Measurements from ENCODE around the gene DDX51.

The DDX51 gene

DNA sequence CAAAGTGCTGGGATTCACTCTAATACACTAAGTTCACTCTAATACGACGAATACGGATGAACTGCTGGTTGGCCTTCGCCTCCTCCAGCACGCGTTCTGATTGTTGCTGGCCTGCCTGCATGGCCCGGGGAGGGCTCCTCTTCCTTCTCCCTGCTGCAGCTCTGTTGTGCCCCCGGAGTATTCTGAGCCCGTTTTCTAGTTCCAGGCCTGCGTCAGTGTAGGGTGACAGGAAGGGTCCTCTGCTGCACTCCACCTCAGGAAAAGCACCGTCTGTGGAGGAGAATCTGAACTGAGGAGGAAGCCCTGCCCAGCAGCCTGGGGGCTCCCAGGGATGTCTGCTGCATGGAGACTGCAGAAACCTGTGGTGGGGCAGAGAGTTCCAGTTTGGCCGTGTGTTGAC lies 44.4 kb downstream of the DDX51 start:
- Histone ChIP-seq H3K4me2 (ENCODE audit: low read length) (no peak overlapping the region), H3K27ac (ENCODE audit: low read depth, low read length) (no peak overlapping the region), H2BK5ac (ENCODE audit: low read depth, low read length, poor library complexity) (no peak overlapping the region), H3K4me1 (ENCODE audit: control insufficient read depth in 1 of 2, insufficient read depth in 2 of 2, low read length in 2 of 2) (no peaks in the 10 kb centered on the region), H2AFZ (ENCODE audit: insufficient read depth, low read length, poor library complexity) (no peak overlapping the region), H2BK12ac (ENCODE audit: low read length) (peak overlapping the region; percentile 17), H4K91ac (ENCODE audit: low read depth, low read length) (no peak overlapping the region), H3K27me3 (ENCODE audit: insufficient read depth, low read length) (no peaks in the 10 kb centered on the region), H3K9me3 (ENCODE audit: insufficient read depth, low read depth, low read length) (peaks cover 3% of the 10 kb centered on the region), H3K9ac (ENCODE audit: low read length) (no peak overlapping the region), H4K12ac (ENCODE audit: low read depth, low read length) (peak overlapping the region; percentile 28), H2BK120ac (ENCODE audit: insufficient read depth, low read length, poor library complexity) (no peak overlapping the region), H3K4ac (ENCODE audit: low read depth, low read length) (no peak overlapping the region), H3K4me3 (ENCODE audit: low read depth, low read length) (no peak overlapping the region), H3K14ac (ENCODE audit: low read length) (no peak overlapping the region), H4K8ac (ENCODE audit: low read depth, low read length) (no peak overlapping the region), H3K79me1 (ENCODE audit: low read length) (no peaks in the 10 kb centered on the region), H3K18ac (ENCODE audit: low read length) (no peak overlapping the region), H3K23ac (ENCODE audit: low read length) (no peak overlapping the region), H2AK5ac (ENCODE audit: low read length) (no peak overlapping the region), H3K36me3 (ENCODE audit: control insufficient read depth in 1 of 2, insufficient read depth in 2 of 2, low read length in 2 of 2) (peaks cover 19 to 28% of the 10 kb centered on the region in 2 experiments), H3K79me2 (ENCODE audit: control insufficient read depth, insufficient read depth, low read length, poor library complexity) (no peaks in the 10 kb centered on the region)
- no peak for DNase-seq
- no CpG with 5 or more reads among the region's 12 CpGs for WGBS (ENCODE audit: extremely low coverage, insufficient coverage, insufficient read length)

DNA sequence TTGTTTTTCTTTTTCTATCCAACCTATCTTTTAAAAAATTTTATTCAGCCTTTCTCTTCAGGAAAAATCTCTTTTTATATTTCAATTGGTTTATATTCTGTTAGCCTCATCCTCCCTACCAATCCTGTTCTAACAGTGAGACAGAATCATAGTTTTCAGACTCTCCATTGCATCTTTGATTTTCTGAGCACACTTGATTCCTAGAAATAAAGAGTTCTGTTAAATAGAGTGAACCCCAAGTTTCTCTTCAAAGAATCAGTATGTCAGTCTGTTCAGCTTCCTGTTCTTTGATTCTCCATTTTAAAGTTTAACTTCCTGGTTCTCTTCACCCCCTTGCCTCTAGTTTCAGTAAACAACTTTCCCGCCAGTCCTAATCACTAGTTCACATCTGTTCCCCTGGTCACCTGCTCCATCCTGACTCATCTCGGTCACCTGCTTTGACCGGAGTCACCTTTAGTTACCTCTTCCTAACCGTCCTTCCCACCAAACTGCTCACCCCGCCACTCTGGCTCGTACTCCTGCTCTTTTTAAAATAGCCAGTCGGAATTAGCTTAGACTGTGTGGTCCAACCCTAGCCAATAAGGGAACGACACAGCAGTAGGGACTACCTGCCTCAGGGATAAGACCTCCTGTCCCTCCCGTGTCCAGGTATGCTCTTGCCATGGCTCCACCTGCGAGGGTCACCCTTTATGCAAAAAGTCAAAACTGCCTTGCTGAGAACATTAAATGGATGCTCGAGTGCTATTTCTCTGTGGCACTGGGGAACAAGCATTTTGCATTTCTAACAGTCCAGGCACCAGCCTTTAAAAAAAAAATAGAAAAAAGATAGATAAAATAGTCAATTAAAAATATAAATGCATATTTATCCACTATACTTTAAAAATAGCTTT lies 48.4 kb downstream of the DDX51 start:
- H3K79me2 ChIP-seq (ENCODE audit: control insufficient read depth, insufficient read depth, low read length, poor library complexity), result no peaks in the 10 kb centered on the region
- no peak overlapping the region for H2BK120ac ChIP-seq (ENCODE audit: insufficient read depth, low read length, poor library complexity)
- DNase-seq, result peak in 1 of 2 donors; percentile 25
- no peak overlapping the region for H4K91ac ChIP-seq (ENCODE audit: low read depth, low read length)
- no peaks in the 10 kb centered on the region for H3K27me3 ChIP-seq (ENCODE audit: insufficient read depth, low read length)
- no peak overlapping the region for H3K18ac ChIP-seq (ENCODE audit: low read length)
- no CpG with 5 or more reads among the region's 11 CpGs for WGBS (ENCODE audit: extremely low coverage, insufficient coverage, insufficient read length)
- H3K9ac ChIP-seq (ENCODE audit: low read length), result no peak overlapping the region
- no peak overlapping the region for H2BK5ac ChIP-seq (ENCODE audit: low read depth, low read length, poor library complexity)
- no peak overlapping the region for H3K14ac ChIP-seq (ENCODE audit: low read length)
- H2AK5ac ChIP-seq (ENCODE audit: low read length), result no peak overlapping the region
- H3K23ac ChIP-seq (ENCODE audit: low read length), result no peak overlapping the region
- no peak overlapping the region for H3K27ac ChIP-seq (ENCODE audit: low read depth, low read length)
- H3K4me2 ChIP-seq (ENCODE audit: low read length), result no peak overlapping the region
- no peak overlapping the region for H2BK12ac ChIP-seq (ENCODE audit: low read length)
- H4K12ac ChIP-seq (ENCODE audit: low read depth, low read length), result no peak overlapping the region
- no peak overlapping the region for H4K8ac ChIP-seq (ENCODE audit: low read depth, low read length)
- no peak overlapping the region for H3K4ac ChIP-seq (ENCODE audit: low read depth, low read length)
- H2AFZ ChIP-seq (ENCODE audit: insufficient read depth, low read length, poor library complexity), result no peak overlapping the region
- H3K4me3 ChIP-seq (ENCODE audit: low read depth, low read length), result no peak overlapping the region
- peaks cover 5% of the 10 kb centered on the region for H3K9me3 ChIP-seq (ENCODE audit: insufficient read depth, low read depth, low read length)
- peaks cover 31 to 32% of the 10 kb centered on the region in 2 experiments for H3K36me3 ChIP-seq (ENCODE audit: control insufficient read depth in 1 of 2, insufficient read depth in 2 of 2, low read length in 2 of 2)
- H3K4me1 ChIP-seq (ENCODE audit: control insufficient read depth in 1 of 2, insufficient read depth in 2 of 2, low read length in 2 of 2), result no peaks in the 10 kb centered on the region
- no peaks in the 10 kb centered on the region for H3K79me1 ChIP-seq (ENCODE audit: low read length)

DNA sequence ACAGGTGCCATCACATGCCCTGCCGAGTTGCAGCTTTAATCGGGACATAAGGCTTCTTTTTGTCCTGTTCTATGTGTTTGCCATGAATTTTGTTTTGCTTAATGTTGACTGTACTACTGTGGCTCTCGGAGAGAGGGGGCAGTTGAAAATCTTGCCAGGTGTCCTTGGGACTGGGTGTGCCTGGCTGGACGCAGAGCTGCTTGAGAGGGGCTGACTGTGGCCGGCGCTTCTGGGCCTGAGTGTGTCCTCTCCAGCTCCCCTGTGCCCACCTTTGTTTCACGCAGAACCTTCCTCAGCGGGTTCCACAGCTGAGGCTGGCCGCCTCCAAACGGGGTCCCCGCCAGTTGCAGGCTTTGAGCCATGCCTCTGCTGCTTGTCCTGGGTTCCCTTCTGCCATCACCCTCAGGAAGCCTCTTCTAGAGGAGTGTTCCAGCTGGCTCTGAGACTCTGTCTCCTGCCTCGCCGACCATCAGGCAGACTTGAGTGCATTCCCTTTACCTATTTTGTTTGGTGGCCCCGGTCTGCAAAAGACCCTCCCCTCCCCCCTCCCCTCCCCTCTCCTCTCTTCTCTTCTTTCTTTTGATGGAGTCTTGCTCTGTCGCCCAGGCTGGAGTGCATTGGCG lies 49.7 kb downstream of the DDX51 start:
- Histone ChIP-seq H2AK5ac (ENCODE audit: low read length) (no peak overlapping the region), H2BK120ac (ENCODE audit: insufficient read depth, low read length, poor library complexity) (peak overlapping the region; percentile 29), H2BK5ac (ENCODE audit: low read depth, low read length, poor library complexity) (no peak overlapping the region), H2BK12ac (ENCODE audit: low read length) (no peak overlapping the region), H4K8ac (ENCODE audit: low read depth, low read length) (no peak overlapping the region), H3K36me3 (ENCODE audit: control insufficient read depth in 1 of 2, insufficient read depth in 2 of 2, low read length in 2 of 2) (peaks cover 21 to 22% of the 10 kb centered on the region in 2 experiments), H3K18ac (ENCODE audit: low read length) (no peak overlapping the region), H4K12ac (ENCODE audit: low read depth, low read length) (no peak overlapping the region), H3K4ac (ENCODE audit: low read depth, low read length) (no peak overlapping the region), H3K9me3 (ENCODE audit: insufficient read depth, low read depth, low read length) (peaks cover 5% of the 10 kb centered on the region), H3K79me1 (ENCODE audit: low read length) (no peaks in the 10 kb centered on the region), H3K4me3 (ENCODE audit: low read depth, low read length) (no peak overlapping the region), H3K27ac (ENCODE audit: low read depth, low read length) (no peak overlapping the region), H4K91ac (ENCODE audit: low read depth, low read length) (no peak overlapping the region), H3K9ac (ENCODE audit: low read length) (no peak overlapping the region), H3K4me2 (ENCODE audit: low read length) (no peak overlapping the region), H3K14ac (ENCODE audit: low read length) (no peak overlapping the region), H3K4me1 (ENCODE audit: control insufficient read depth in 1 of 2, insufficient read depth in 2 of 2, low read length in 2 of 2) (no peaks in the 10 kb centered on the region), H3K23ac (ENCODE audit: low read length) (no peak overlapping the region), H3K27me3 (ENCODE audit: insufficient read depth, low read length) (no peaks in the 10 kb centered on the region), H2AFZ (ENCODE audit: insufficient read depth, low read length, poor library complexity) (no peak overlapping the region), H3K79me2 (ENCODE audit: control insufficient read depth, insufficient read depth, low read length, poor library complexity) (no peaks in the 10 kb centered on the region)
- DNase-seq, result no peak
- no CpG with 5 or more reads among the region's 16 CpGs for WGBS (ENCODE audit: extremely low coverage, insufficient coverage, insufficient read length)

DNA sequence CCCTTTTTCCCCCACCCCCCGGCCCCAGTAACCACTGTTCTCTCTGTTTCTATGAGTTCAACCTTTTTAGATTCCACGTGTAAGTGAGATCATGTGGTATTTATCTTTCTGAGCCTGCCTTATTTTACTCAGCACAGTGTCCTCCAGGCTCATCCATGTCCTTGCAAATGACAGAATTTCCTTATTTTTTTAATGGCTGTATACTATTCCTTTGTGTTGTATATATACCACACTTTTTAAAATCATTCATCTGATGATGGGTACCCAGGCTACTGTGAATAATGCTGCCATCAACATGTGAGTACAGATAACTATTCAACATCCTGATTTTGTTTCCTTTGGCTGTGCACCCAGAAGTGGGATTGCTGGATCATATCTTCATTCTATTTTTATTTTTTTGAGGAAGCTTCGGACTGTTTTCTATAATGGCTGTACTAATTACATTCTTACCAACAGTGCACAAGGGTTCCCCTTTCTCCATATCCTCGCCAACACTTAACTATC lies 54.7 kb downstream of the DDX51 start:
- Histone ChIP-seq H4K91ac (ENCODE audit: low read depth, low read length) (no peak overlapping the region), H3K4me3 (ENCODE audit: low read depth, low read length) (no peak overlapping the region), H3K4me2 (ENCODE audit: low read length) (no peak overlapping the region), H3K27ac (ENCODE audit: low read depth, low read length) (no peak overlapping the region), H4K12ac (ENCODE audit: low read depth, low read length) (no peak overlapping the region), H2AFZ (ENCODE audit: insufficient read depth, low read length, poor library complexity) (no peak overlapping the region), H3K4ac (ENCODE audit: low read depth, low read length) (no peak overlapping the region), H2AK5ac (ENCODE audit: low read length) (no peak overlapping the region), H3K18ac (ENCODE audit: low read length) (no peak overlapping the region), H3K36me3 (ENCODE audit: control insufficient read depth in 1 of 2, insufficient read depth in 2 of 2, low read length in 2 of 2) (peaks cover 13 to 16% of the 10 kb centered on the region in 2 experiments), H2BK5ac (ENCODE audit: low read depth, low read length, poor library complexity) (no peak overlapping the region), H3K79me1 (ENCODE audit: low read length) (no peaks in the 10 kb centered on the region), H3K79me2 (ENCODE audit: control insufficient read depth, insufficient read depth, low read length, poor library complexity) (no peaks in the 10 kb centered on the region), H4K8ac (ENCODE audit: low read depth, low read length) (no peak overlapping the region), H3K4me1 (ENCODE audit: control insufficient read depth in 1 of 2, insufficient read depth in 2 of 2, low read length in 2 of 2) (no peaks in the 10 kb centered on the region), H3K27me3 (ENCODE audit: insufficient read depth, low read length) (no peaks in the 10 kb centered on the region), H2BK12ac (ENCODE audit: low read length) (no peak overlapping the region), H3K23ac (ENCODE audit: low read length) (no peak overlapping the region), H3K9ac (ENCODE audit: low read length) (no peak overlapping the region), H3K9me3 (ENCODE audit: insufficient read depth, low read depth, low read length) (peaks cover 3% of the 10 kb centered on the region), H3K14ac (ENCODE audit: low read length) (no peak overlapping the region), H2BK120ac (ENCODE audit: insufficient read depth, low read length, poor library complexity) (no peak overlapping the region)
- no peak for DNase-seq
- WGBS (ENCODE audit: extremely low coverage, insufficient coverage, insufficient read length), result no CpG with 5 or more reads among the region's 4 CpGs
